Panc1 (cell line): ENCODE data around the gene ADGRF1. TPM values are rescaled to one million over a fixed set of nuclear protein-coding genes. Genes with fewer than 3 reads are reported as not detected.

ENCODE experiments used
- ATAC-seq: fragments of 200-7000 bp; cut with Tn5 transposase; 2 replicates; pipeline ENCODE4 v1.9.1; 2020; ENCODE audit warnings: mild to moderate bottlenecking, moderate library complexity
- BruUV-seq: library from RNA; stranded (reverse); fragments of 400-500 nt; replicated peaks from 2 replicates; lab custom pipeline; 2021; lab: Mats Ljungman, UMichigan
- CTCF ChIA-PET: fragments of 300-600 bp; sonication (Branson Sonifier 250); formaldehyde crosslinking; loops from one replicate; lab custom pipeline; 2022; ENCODE audit warnings: antibody characterized with exemption; lab: Charles Lee
- POLR2A ChIA-PET: fragments of 300-600 bp; sonication (Branson Sonifier 250); formaldehyde crosslinking; loops from one replicate; lab custom pipeline; 2022; ENCODE audit warnings: antibody characterized with exemption; lab: Charles Lee
- DNase-seq: peaks from one replicate; pipeline ENCODE4 v3.0.0-alpha.2; 2010; ENCODE audit warnings: low read depth, low spot score
- H3K27ac ChIP-seq: 2 replicates; pipeline ENCODE4 v1.5.1; 2011; ENCODE audit warnings: mild to moderate bottlenecking, low read length, inconsistent platforms
- H3K27me3 ChIP-seq: fragments of 200-500 bp; sonication (Bioruptor generic); 2 replicates; pipeline ENCODE4 v1.6.0; 2014; ENCODE audit warnings: low read length, inconsistent platforms; ENCODE audit not compliant: control insufficient read depth, insufficient read depth
- H3K36me3 ChIP-seq: fragments of 200-500 bp; sonication (Bioruptor generic); 2 replicates; pipeline ENCODE4 v1.5.1; 2014; ENCODE audit warnings: inconsistent platforms, mild to moderate bottlenecking, low read length, moderate library complexity; ENCODE audit not compliant: control insufficient read depth, insufficient read depth
- H3K4me1 ChIP-seq: 2 replicates; pipeline ENCODE4 v1.5.1; 2011; ENCODE audit warnings: inconsistent platforms, mild to moderate bottlenecking, low read length, moderate library complexity; ENCODE audit not compliant: control insufficient read depth, insufficient read depth
- H3K4me3 ChIP-seq, 2 experiments: 2 replicates each; pipeline ENCODE4 v1.5.1; 2011 to 2012; ENCODE audit warnings: low read depth in 2 of 2, low read length in 2 of 2, mild to moderate bottlenecking in 2 of 2, inconsistent platforms in 1 of 2, moderate library complexity in 1 of 2
- H3K9me3 ChIP-seq: fragments of 200-500 bp; sonication (Bioruptor generic); 2 replicates; pipeline ENCODE4 v1.5.1; 2014; ENCODE audit warnings: low read depth, mild to moderate bottlenecking, inconsistent platforms, low read length, moderate library complexity; ENCODE audit not compliant: control insufficient read depth, insufficient read depth
- CTCF ChIP-seq: fragments of 450-650 bp; IDR thresholded peaks from 2 replicates; pipeline ENCODE4 v1.5.1; 2017; ENCODE audit warnings: mild to moderate bottlenecking
- POLR2AphosphoS5 ChIP-seq: IDR thresholded peaks from 2 replicates; pipeline ENCODE4 v1.6.1; 2012; ENCODE audit warnings: mild to moderate bottlenecking, low read depth, low read length, moderate library complexity
- SIN3A ChIP-seq: IDR thresholded peaks from 2 replicates; pipeline ENCODE4 v1.6.1; 2012; ENCODE audit warnings: low read depth, mild to moderate bottlenecking, low read length, moderate library complexity, borderline replicate concordance; ENCODE audit not compliant: insufficient read depth
- TCF7L2 ChIP-seq: IDR thresholded peaks from 2 replicates; pipeline ENCODE4 v1.6.1; 2011; ENCODE audit warnings: mild to moderate bottlenecking, low read depth, low read length, inconsistent platforms
- in situ Hi-C: cut with HindIII; loops from 2 replicates; pipeline ENCODE4 v1.10.0; 2016; ENCODE audit warnings: low sequenced_read_pairs, low pct_unique_long_range_greater_than_20kb
- intact Hi-C: fragments of 100-400 bp; cut with micrococcal nuclease; formaldehyde crosslinking; loops from one replicate; pipeline ENCODE4 v1.10.0; 2022; ENCODE audit not compliant: unreplicated experiment
- total RNA-seq: library from RNA; stranded (reverse); gene quantifications from one replicate; pipeline ENCODE4 v1.2.1, GENCODE V29; 2021; ENCODE audit not compliant: unreplicated experiment
- TF ChIP-seq, protein P1 (sequence below), 2 experiments: IDR thresholded peaks; 2 replicates each; pipeline ENCODE4 v1.6.1; 2011 to 2012; ENCODE audit warnings: low read depth in 2 of 2, control low read depth in 1 of 2, low read length in 1 of 2, mild to moderate bottlenecking in 1 of 2, moderate library complexity in 1 of 2; ENCODE audit not compliant: insufficient read depth in 1 of 2

Gene ADGRF1
- total RNA-seq, 1 experiment from 2014 or later, result 0.95 TPM

- H3K4me1 ChIP-seq, result no peaks in the 10 kb centered on the region
- ChIA-PET POLR2A (no interaction called here), CTCF (no interaction called here)
- TF ChIP-seq TCF7L2 (no peak), POLR2AphosphoS5 (no peak), SIN3A (no peak), CTCF (no peak)
- TF ChIP-seq, protein P1, sequence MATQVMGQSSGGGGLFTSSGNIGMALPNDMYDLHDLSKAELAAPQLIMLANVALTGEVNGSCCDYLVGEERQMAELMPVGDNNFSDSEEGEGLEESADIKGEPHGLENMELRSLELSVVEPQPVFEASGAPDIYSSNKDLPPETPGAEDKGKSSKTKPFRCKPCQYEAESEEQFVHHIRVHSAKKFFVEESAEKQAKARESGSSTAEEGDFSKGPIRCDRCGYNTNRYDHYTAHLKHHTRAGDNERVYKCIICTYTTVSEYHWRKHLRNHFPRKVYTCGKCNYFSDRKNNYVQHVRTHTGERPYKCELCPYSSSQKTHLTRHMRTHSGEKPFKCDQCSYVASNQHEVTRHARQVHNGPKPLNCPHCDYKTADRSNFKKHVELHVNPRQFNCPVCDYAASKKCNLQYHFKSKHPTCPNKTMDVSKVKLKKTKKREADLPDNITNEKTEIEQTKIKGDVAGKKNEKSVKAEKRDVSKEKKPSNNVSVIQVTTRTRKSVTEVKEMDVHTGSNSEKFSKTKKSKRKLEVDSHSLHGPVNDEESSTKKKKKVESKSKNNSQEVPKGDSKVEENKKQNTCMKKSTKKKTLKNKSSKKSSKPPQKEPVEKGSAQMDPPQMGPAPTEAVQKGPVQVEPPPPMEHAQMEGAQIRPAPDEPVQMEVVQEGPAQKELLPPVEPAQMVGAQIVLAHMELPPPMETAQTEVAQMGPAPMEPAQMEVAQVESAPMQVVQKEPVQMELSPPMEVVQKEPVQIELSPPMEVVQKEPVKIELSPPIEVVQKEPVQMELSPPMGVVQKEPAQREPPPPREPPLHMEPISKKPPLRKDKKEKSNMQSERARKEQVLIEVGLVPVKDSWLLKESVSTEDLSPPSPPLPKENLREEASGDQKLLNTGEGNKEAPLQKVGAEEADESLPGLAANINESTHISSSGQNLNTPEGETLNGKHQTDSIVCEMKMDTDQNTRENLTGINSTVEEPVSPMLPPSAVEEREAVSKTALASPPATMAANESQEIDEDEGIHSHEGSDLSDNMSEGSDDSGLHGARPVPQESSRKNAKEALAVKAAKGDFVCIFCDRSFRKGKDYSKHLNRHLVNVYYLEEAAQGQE (IDR thresholded peaks at IDR 0.05; ENCODE audit: insufficient read depth in 1 of 2, low read depth in 2 of 2, low read length in 1 of 2), result no peak
- no peak overlapping the region for H3K27ac ChIP-seq
- no peak for ATAC-seq
- H3K27me3 ChIP-seq, result no peaks in the 10 kb centered on the region
- intact Hi-C loops (no loop called here), in situ Hi-C loops (no loop called here)
- BruUV-seq, result no TSS peak
- DNase-seq, result no peak
- H3K36me3 ChIP-seq, result no peaks in the 10 kb centered on the region
- H3K9me3 ChIP-seq, result no peaks in the 10 kb centered on the region
- no peak overlapping the region for H3K4me3 ChIP-seq
These were observed 44.5 kb downstream of the ADGRF1 start for GRCh38 chr6:46997646-46998045.

GRCh38 chr6:46996860-46997641, 45.1 kb downstream of the ADGRF1 start:
- Histone ChIP-seq H3K27me3 (no peaks in the 10 kb centered on the region), H3K36me3 (no peaks in the 10 kb centered on the region), H3K9me3 (no peaks in the 10 kb centered on the region), H3K27ac (no peak overlapping the region), H3K4me1 (no peaks in the 10 kb centered on the region), H3K4me3 (no peak overlapping the region)
- in situ Hi-C loops, result no loop called here
- ATAC-seq (no peak), DNase-seq (no peak)
- intact Hi-C loops, result no loop called here
- CTCF ChIA-PET, result no interaction called here
- TF ChIP-seq CTCF (no peak), POLR2AphosphoS5 (no peak), TCF7L2 (no peak), SIN3A (no peak)
- TF ChIP-seq, protein P1 (IDR thresholded peaks at IDR 0.05; ENCODE audit: insufficient read depth in 1 of 2, low read depth in 2 of 2, low read length in 1 of 2), result no peak
- no TSS peak for BruUV-seq
- POLR2A ChIA-PET, result no interaction called here
